B cell (primary cell): ENCODE data around the gene MSLN. TPM values are rescaled to one million over a fixed set of nuclear protein-coding genes. Genes with fewer than 3 reads are reported as not detected.

ENCODE experiments used
- ATAC-seq: fragments of 200-7000 bp; cut with Tn5 transposase; one replicate; pipeline ENCODE4 v1.10.0; 2021; ENCODE audit warnings: low read depth, mild to moderate bottlenecking, moderate number of reproducible peaks, moderate library complexity
- CTCF ChIA-PET: fragments of 350-600 bp; sonication (Branson Sonifier 250); formaldehyde crosslinking; loops from one replicate; lab custom pipeline; 2021; ENCODE audit warnings: antibody characterized with exemption, inconsistent platforms; lab: Charles Lee
- POLR2A ChIA-PET: fragments of 350-600 bp; sonication (Branson Sonifier 250); formaldehyde crosslinking; loops from one replicate; lab custom pipeline; 2021; ENCODE audit warnings: antibody characterized with exemption; lab: Charles Lee
- DNase-seq: peaks from one replicate; pipeline ENCODE4 v3.0.0; 2013
- H2AFZ ChIP-seq: 2 replicates; pipeline ENCODE4 v1.6.1; 2012; ENCODE audit warnings: mild to moderate bottlenecking, low read depth, low read length; ENCODE audit not compliant: insufficient read depth, poor library complexity, severe bottlenecking
- H3K27ac ChIP-seq, 2 donors: 1 replicate in 1 of 2; 2 replicates in 1 of 2; pipeline ENCODE4 v1.5.1; 2012 to 2013; ENCODE audit warnings: low read length in 2 of 2, mild to moderate bottlenecking in 2 of 2, moderate library complexity in 1 of 2
- H3K27me3 ChIP-seq, 4 experiments: fragments of 200-600 bp in 1 of 4; sonication (generic) in 1 of 4; replicated peaks in 1 of 4; 1 replicate in 2 of 4; 2 replicates in 2 of 4; pipeline versions ENCODE4 v1.6.1 to v1.7.0; 2013 to 2016; ENCODE audit warnings: low read length in 3 of 4, mild to moderate bottlenecking in 2 of 4, mixed read lengths in 1 of 4, moderate library complexity in 1 of 4; ENCODE audit not compliant: insufficient read depth in 4 of 4, control insufficient read depth in 3 of 4; ENCODE audit errors: control extremely low read depth in 1 of 4
- H3K36me3 ChIP-seq, 2 experiments: replicated peaks in 1 of 2; 1 replicate in 1 of 2; 2 replicates in 1 of 2; pipeline versions ENCODE4 v1.6.1 to v1.7.1; 2013; ENCODE audit warnings: low read length in 1 of 2; ENCODE audit not compliant: insufficient read depth in 2 of 2, control insufficient read depth in 1 of 2; ENCODE audit errors: control extremely low read depth in 1 of 2, extremely low read depth in 1 of 2
- H3K4me1 ChIP-seq, 2 donors: fragments of 200-600 bp in 1 of 2; sonication (generic) in 1 of 2; 1 replicate in 1 of 2; 2 replicates in 1 of 2; pipeline versions ENCODE4 v1.5.1 to v1.6.1; 2013 to 2017; ENCODE audit warnings: low read length in 2 of 2; ENCODE audit not compliant: control insufficient read depth in 2 of 2, insufficient read depth in 2 of 2
- H3K4me2 ChIP-seq: replicated peaks from 2 replicates; pipeline ENCODE3; 2012; ENCODE audit warnings: mild to moderate bottlenecking, low read depth, low read length; ENCODE audit not compliant: poor library complexity, severe bottlenecking
- H3K4me3 ChIP-seq, 5 experiments: fragments of 200-600 bp in 1 of 5; sonication (generic) in 1 of 5; 1 replicate in 3 of 5; 2 replicates in 2 of 5; pipeline versions ENCODE4 v1.5.1 to v1.7.0; 2011 to 2016; ENCODE audit warnings: low read length in 4 of 5, mild to moderate bottlenecking in 4 of 5, low read depth in 2 of 5, control low read depth in 1 of 5, moderate library complexity in 1 of 5; ENCODE audit not compliant: insufficient read depth in 1 of 5; ENCODE audit errors: control extremely low read depth in 1 of 5, extremely low read depth in 1 of 5
- H3K79me2 ChIP-seq: fragments of 200-600 bp; sonication (generic); one replicate; pipeline ENCODE4 v1.6.0; 2016; ENCODE audit warnings: low read length; ENCODE audit not compliant: control insufficient read depth, insufficient read depth
- H3K9ac ChIP-seq: fragments of 200-600 bp; sonication (generic); 2 replicates; pipeline ENCODE4 v1.6.1; 2017; ENCODE audit warnings: mild to moderate bottlenecking, low read length, moderate library complexity
- H3K9me3 ChIP-seq, 3 donors: one replicate each; pipeline versions ENCODE4 v1.6.1 to v1.7.1; 2013; ENCODE audit warnings: low read length in 2 of 3; ENCODE audit not compliant: control insufficient read depth in 2 of 3, insufficient read depth in 1 of 3; ENCODE audit errors: control extremely low read depth in 1 of 3
- H4K20me1 ChIP-seq: 2 replicates; pipeline ENCODE4 v1.6.0; 2012; ENCODE audit warnings: mild to moderate bottlenecking, low read length; ENCODE audit not compliant: insufficient read depth, control insufficient read depth, poor library complexity, severe bottlenecking
- H3K27ac Mint-ChIP-seq: one replicate; pipeline ENCODE4 v1.8.0; 2021; ENCODE audit warnings: mixed read lengths
- H3K27me3 Mint-ChIP-seq: one replicate; pipeline ENCODE4 v1.8.0; 2021; ENCODE audit warnings: mixed read lengths
- H3K4me1 Mint-ChIP-seq: one replicate; pipeline ENCODE4 v1.8.0; 2021; ENCODE audit warnings: mixed read lengths
- H3K4me3 Mint-ChIP-seq: one replicate; pipeline ENCODE4 v1.8.0; 2021; ENCODE audit warnings: mixed read lengths
- H3K9me3 Mint-ChIP-seq: one replicate; pipeline ENCODE4 v1.8.0; 2022; ENCODE audit warnings: mixed read lengths; ENCODE audit not compliant: insufficient read depth
- CTCF ChIP-seq: fragments of 200-600 bp; IDR thresholded peaks from one replicate; pipeline ENCODE4 v1.8.0; 2022; ENCODE audit warnings: antibody characterized with exemption, mild to moderate bottlenecking
- WGBS: methylation state at CpG from one replicate; pipeline ENCODE4 v1.1.5; 2013; ENCODE audit warnings: missing lambda C conversion rate; ENCODE audit not compliant: insufficient coverage; 5-methylcytosine and 5-hydroxymethylcytosine counted together
- intact Hi-C: fragments of 100-400 bp; cut with micrococcal nuclease; formaldehyde crosslinking; loops from one replicate; pipeline ENCODE4 v1.10.0; 2022
- polyA plus RNA-seq: library from polyadenylated mRNA; depleted of rRNA; stranded (reverse); fragments of >200 nt; gene quantifications from 2 replicates; pipeline ENCODE4 v1.2.3, GENCODE V29; 2012
- total RNA-seq, 2 donors: library from RNA; stranded (reverse); fragments of 120-200 nt in 1 of 2; gene quantifications; 1 replicate in 1 of 2; 2 replicates in 1 of 2; pipeline versions ENCODE4 v1.2.3 to v1.2.4, GENCODE V29; 2013 to 2022

The MSLN gene
- total and polyA plus RNA-seq, 2 donors (not counting 1 experiment from before 2014, with no cell fraction given) = not detected

- CTCF ChIA-PET = interaction anchor here (1.1 to 1.8 kb wide), 3 partner anchors 11 to 14 kb away, joined by 3 to 8 read pairs (median 4); partner anchors contain the start of gene CIAO3
- Mint-ChIP-seq H3K27me3 (no peaks in the 10 kb centered on the region), H3K27ac (peak within 1 kb of the TSS; percentile 74), H3K9me3 (no peaks in the 10 kb centered on the region), H3K4me1 (peaks cover 19% of the 10 kb centered on the region), H3K4me3 (peak within 1 kb of the TSS; percentile 79)
- no peaks in the 10 kb centered on the region for H3K27me3 ChIP-seq
- H3K4me2 ChIP-seq = peak within 1 kb of the TSS; percentile 97
- peaks cover 0 to 6% of the 10 kb centered on the region in 2 experiments for H3K36me3 ChIP-seq
- POLR2A ChIA-PET = interaction anchor here (0.6 to 2.2 kb wide), 2 partner anchors 11 to 28 kb away, joined by 7 to 11 read pairs; partner anchors contain the start of gene METRN
- peaks cover 0 to 1% (median 0%) of the 10 kb centered on the region in 3 donors for H3K9me3 ChIP-seq
- peak within 1 kb of the TSS; percentile 62 for H2AFZ ChIP-seq
- DNase-seq (peak; percentile 79), ATAC-seq (peak; percentile 59)
- TF ChIP-seq CTCF = no peak
- 3% methylated on average over 81 of the region's 88 CpGs for WGBS
- peak within 1 kb of the TSS; percentile 42 to 81 (median 70) for H3K4me3 ChIP-seq
- peaks cover 19% of the 10 kb centered on the region for H4K20me1 ChIP-seq
- intact Hi-C loops = loop anchor here (1.0 to 5.0 kb wide), 2 partner anchors 62 to 886 kb away; partner anchors contain the start of genes CHTF18, CRAMP1, IFT140 and RPUSD1
- H3K79me2 ChIP-seq = no peaks in the 10 kb centered on the region
- peaks cover 13 to 34% of the 10 kb centered on the region in 2 donors for H3K4me1 ChIP-seq
- peak within 1 kb of the TSS; percentile 86 for H3K9ac ChIP-seq
- peak within 1 kb of the TSS; percentile 73 to 87 for H3K27ac ChIP-seq
Measured at GRCh38 chr16:726438-727290, 33.9 kb upstream of the MSLN start, which contains the start of the genes CCDC78 and HAGHL. CCDC78 (minus strand) TSS chr16:726443; CDS start chr16:726367, 76 bp downstream. HAGHL (plus strand) TSS chr16:727106; CDS start chr16:727510, 404 bp downstream.
